ENCODE results near the gene GDPD5.

The GDPD5 gene

DNA sequence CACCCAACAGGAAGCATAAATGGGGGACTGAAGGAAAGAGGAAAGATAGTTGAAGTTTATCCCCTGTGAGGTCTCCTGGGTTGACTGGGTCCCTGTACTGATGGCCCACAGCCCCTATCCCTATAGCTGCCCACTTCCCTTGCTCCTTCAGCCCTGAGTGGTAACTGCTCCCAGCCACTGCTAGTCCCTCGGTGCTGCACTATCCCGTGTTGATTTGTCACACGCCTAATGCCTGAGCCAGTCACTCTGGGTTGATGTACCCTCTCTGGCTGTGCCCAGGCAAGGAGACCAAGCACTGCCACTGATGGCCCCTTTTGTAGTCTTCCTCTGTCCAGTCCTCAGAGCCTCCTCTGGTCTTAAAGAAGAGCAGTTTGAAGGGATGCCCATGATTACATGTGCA is 9.6 kb downstream of the GDPD5 start:
- DNase-seq (ENCODE audit: low read depth) = no peak

DNA sequence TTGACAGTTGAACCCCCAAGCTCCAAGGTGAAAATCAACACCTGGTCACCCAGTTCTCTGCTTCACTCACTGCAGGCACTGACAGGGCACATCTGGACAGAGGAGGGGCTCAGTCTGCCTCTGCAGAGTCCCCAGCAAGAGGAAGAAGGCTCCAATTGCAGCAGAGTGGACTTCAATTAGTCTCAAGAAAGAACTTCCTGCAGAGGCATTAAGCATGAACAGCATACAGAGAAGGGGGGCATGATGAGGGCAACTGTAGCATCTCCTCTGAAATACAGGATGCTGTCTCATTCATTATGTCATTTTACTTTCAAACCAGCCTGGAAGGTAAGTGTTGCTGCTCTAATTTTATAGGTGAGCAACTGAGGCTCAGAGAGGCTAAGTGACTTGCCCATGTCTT is 11.1 kb downstream of the GDPD5 start:
- no peak for DNase-seq (ENCODE audit: low read depth)

DNA sequence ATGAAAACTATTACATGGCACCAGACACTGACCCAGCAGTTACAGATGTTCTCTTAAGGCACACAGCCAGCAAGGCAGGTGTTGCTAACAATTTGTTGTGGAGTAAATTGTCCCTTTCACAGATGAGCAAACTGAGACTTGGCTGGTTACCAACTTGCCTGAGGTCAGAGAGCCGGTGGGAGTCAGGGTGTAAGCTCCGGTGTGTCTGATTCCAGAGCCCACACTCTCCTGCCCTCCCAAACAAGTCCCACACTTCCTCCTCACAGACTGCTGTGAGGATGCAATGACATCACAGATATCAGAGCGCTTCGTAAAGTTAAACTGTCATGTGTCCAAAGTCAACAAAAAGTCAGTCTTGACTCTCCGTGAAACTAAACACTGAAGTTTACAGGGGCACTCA is 12.5 kb downstream of the GDPD5 start:
- no peak for DNase-seq (ENCODE audit: low read depth)

DNA sequence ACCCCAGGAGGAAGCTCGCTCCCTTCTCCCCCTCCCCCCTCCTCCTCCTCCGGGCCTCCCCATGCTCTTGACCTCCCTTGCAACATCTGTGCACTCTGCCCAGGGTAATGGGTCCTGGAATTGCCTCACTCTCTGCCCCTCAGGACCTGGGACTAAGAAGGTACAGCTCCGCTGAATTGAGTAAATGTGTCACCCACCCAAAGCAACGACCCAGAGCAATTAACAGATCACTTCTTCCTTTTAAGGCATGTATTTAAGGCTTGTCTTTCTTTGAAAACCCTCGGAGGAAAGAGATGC is 15.1 kb downstream of the GDPD5 start:
- no peak for DNase-seq (ENCODE audit: low read depth)

DNA sequence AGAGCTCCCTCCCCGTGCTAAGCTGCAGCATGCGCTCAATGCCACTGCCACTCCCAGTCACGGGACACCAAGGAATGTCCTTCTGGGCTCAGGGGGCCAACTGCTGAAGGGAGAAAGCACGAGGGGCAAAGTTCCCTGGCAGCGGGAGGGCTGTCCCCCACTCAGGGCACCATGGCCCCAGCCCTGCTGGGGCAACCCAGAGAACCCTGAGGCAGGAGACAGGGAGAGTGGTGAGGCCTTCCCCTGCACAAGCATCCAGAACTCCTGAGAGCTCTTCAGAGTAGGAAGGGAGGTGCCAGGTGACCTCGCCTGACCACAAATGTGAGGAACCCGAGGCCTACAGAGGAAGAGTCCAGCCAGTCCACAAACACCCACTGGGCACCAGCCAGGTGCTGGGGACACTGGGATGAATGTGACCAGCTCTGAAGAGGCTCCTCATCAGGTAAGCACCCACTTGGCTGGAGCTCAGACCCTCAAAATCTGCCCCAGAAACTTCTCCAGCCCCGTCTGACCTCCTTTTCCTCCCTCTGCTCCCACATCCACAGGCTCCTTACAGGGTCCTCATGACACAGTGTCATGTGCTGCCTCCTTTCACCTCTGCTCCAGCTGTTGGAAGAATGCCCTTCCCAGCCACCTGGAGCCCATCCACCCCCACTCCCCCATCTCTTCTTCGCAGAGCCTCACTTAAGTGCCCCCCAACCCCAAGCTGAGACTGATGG is 15.6 kb downstream of the GDPD5 start:
- DNase-seq (ENCODE audit: low read depth) = no peak

DNA sequence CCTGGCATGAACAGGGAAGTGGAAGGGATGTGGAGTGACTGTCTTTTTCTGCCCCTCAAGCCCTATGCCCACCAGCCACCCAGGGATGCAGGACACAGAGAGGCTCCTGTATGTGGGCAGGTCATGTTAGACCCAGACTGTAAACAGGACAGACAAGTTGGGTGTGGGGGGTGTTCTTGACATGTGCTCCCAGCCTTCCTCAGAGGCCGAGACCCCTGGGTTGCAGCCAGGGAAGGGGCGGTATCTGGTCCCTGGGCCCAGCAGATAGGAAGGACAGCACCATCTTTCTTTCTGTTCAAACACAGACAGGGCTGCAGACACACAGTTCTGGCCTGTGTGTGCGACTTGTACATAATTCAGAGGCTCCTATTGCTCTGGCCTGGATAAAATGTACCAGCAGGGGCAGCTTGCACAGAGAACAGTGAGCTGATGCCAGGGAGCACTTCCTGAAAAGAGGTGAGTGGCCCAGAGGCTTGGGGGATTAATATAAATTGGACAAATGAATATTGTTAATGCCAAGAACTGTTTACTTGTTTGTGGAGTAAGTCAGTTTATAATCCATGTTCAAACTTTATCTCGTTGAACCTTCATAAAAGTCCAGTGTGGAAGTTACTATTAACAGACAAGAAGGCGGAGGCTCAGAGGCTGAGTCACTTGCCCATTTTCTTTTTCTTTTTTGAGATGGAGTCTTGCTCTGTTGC is 16.6 kb downstream of the GDPD5 start:
- DNase-seq (ENCODE audit: low read depth) = no peak

DNA sequence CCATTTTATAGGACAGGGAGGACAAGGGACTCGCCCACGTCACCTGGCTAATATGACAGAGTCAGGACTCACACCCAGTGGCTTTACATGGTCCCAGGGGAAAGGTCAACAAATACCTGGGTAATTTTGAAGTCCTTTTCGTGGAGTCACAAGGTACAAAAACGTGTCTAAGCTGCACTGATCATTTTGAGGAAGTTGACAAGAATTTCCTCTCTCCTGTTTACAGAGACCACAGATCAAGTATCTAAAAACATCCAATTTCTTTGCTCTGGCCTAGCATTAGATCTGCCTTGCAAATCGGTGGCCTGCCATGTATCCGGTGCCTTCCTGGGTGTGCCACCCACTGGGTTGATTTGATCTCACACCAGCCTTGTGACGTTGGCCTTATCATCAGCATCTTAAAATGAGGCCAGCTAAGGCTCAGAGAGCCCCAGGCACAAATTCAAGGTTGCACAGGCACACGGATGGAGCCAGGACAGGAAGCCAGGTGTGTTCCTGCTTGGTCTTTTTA is 17.6 kb downstream of the GDPD5 start:
- DNase-seq (ENCODE audit: low read depth) = peak; percentile 20

DNA sequence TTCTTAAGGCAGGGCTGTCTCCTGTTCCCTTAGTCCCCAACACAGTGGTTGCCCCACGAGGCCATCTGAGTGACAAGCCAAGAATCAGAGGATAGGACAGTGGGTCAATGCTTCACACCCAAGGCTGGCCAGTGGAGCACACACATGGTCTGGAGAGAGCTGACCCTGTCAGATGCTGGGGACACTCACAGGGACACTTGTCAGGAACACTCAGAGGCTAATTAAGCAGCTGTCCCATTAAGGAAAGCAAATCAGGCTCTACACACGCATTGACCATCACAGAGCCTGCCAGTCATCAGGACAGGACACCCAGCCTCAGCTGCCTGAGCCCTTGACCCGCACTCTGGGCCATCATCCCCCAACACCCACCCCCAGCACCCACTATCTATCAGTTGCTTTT is 18.2 kb downstream of the GDPD5 start:
- DNase-seq (ENCODE audit: low read depth) = no peak

DNA sequence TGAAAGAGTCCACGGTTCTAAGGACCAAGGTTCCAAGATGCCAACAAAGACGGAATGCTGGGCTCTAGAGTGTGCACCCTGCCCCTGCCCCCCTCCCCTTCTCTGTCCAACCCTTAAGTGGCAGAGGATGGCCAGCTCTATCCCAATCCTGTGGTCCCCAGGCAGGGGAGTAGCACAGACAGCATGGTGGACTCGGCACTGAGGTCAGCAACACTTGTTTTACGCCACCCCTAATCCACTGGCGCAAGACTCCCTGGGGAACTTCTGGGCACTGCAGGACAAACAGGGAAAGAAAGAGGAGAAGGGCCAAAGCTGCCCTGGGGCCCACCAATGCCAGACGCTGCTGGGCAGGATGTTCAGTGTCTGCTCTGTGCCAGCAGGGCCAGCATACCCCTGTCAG is 18.9 kb downstream of the GDPD5 start:
- no peak for DNase-seq (ENCODE audit: low read depth)

DNA sequence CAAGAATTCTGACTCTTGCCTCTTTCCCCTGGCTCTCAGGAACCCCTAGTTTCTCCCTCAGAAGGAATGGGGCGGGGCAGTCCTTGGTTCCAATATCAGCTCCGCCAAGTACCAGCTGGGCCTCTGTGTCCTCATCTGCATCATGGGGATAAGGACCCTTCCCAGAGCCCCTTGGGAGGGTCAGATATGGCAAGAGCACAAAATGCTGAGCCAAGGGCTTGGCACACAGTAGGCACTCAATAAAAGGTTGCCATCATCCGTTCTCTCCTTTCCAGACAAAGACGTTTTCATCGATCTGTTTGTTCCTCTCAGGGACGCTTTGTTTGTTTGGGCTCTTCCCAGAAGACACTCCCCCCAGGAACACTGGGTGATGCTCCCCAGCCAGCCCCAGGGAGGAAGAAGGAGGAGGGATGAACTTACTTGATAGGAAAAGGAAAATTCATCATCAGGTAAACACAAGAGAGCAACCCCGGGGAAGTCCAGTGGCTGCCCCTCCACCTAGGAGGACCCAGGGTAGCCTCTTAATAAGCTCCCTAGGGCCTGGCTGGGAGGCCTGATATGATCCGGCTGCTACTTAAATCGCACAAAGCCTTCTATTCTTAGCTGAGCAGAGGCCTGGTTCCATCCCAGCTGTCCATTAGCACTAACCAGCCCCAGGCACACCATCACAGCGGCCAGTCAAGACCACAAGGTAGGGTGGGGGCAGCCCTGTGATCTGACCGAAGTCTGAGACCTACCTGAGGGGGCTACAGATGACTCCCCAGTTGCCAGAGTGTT is 19.6 kb downstream of the GDPD5 start:
- DNase-seq (ENCODE audit: low read depth) = no peak

DNA sequence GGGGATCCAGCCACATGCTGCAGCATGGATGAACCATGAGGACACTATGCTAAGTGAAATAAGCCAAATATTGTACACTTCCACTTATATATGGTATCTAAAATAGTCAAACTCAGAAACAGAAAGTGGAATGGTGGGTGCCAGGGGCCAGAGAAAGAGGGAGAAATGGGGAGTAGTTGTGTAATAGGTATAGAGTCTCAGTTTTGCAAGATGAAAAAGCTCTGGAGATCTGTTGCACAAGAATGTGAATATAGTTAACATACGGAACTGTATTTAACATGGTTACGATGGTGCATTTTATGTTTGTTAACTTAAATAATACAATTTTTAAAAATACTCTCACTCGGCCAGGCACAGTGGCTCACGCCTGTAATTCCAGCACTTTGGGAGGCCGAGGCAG is 21.2 kb downstream of the GDPD5 start:
- no peak for DNase-seq (ENCODE audit: low read depth)

DNA sequence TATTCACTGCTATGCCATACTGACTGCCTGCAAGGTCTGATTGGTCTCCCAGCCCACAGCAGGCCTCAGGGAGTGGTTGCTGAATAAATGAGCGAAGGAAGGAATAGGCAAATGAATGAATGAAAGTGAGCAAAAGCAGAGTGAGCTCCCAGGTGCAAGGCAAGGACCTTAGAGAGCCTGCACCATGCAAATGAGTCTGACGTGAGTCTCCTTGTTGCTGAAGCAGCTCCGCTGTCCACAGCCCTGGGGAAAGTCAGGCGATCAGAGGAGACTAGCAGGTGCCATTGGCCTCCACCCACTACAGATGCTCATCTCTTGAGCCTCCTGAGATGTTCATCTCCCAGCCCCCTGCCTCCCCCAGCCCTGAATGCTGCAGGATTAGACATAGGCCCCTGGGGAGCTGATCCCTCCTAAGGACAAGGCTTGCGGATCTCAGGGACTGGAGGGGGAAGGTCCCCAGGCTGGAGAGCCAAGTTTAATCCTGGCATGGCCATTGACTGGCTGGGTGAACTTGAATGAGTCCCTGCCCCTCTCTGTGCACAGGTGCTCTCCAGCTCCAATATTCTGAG is 22.1 kb downstream of the GDPD5 start:
- no peak for DNase-seq (ENCODE audit: low read depth)

DNA sequence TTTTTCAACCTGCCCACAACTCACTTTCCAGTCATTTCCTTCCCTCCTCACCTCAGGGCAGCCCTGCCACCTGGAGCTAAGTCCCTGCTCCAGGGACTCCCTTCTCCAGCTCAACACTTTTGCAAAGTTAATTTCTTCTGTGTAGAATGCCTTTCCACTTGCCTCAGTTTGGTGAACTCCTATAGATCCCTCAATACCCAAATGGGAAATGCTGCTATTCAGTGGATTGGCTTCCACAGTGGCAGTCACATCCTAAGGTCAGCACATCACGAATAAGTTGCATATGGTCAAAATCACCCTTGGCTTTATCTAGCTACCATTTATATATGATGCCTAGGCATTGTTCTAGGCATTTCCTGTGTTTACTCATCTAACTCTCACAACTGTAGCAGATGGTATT is 23.6 kb downstream of the GDPD5 start:
- no peak for DNase-seq (ENCODE audit: low read depth)

DNA sequence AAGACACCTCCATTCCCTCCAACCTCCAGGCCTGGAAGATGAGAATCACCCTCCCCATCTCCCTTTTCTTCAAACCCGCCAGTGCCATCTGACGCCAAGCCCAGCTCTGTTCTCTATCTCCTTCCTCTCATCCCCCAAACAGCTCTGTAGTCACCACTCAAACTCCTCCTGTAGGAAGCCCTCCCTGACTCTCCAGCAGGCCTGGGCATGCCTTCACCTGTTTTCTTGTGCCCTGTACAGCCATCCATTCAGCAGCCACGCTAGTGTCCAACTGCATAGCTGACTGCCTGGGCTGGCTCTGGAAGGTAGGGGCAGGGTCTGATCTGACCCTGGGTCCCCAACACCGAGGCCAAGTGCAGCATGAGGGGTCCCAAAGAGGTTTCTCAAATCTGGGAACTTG is 25.0 kb downstream of the GDPD5 start:
- no peak for DNase-seq (ENCODE audit: low read depth)

DNA sequence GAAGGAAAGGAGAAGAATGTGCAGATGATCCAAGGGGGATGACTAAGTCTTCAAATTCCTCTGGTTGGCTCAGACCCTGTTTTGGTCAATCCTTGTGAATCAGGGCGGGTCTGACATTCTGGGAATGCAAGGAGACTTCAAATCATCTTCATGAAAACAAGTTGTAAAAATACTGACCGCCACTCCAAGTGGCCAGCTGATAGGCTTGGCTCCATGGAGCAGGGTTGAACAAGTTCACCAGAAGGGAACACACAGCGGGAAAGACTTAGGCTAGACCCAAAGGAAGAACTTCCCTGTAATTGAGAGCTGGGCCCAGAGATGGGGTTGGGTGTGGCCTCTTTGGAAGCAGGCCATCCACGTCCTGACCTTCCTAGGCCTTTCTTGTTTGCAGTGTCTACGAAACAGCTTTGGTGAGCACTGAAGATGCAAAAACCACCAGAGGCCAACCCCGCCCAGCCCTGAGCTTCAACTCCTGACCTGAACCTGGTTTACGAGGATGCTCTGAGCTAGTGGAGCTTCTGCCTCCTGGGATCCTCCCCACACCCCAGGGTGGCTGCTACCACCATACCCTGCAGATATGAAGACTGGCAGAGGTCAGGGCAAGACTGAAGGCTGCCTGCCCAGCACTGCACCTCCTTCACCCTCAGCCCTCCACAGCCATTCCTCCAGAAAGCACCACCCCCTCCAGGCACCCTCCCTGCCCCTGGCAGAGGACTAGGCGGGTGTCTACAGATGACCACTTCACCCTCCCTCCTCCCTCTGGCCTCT is 26.1 kb downstream of the GDPD5 start:
- no peak for DNase-seq (ENCODE audit: low read depth)

DNA sequence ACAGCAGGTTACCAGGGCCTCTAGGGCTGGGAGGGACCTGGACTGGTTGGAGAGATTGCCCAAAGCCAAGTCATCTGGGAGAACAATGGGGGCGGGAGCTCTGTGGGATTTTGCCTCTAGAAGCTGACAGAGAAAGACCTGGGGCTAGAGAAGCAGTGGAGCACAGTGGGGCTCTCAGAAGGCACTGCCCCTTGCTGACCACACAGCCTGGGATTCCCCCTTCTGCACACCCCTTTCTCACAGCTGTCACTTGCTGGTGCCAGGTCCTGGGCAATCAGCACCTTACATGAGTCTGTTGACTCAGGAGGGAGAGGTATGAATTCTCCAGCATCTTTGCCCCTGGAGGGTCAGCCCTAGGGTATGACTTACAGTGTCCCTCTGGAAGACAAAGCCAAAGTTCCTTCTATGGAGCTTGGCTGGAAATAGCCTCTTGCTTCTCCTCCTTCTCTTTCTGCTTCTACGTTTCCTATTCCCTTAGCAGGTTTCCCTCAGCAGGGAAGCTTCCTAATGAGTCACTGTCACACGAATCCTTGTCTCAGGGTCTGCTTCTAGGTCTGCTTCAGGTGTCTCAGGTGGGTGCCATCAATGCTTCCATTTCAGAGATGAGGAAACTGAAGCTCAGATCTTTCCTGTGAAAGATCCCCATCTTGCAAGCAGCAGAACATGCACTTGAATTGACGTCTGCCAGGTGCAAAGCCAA is 27.0 kb downstream of the GDPD5 start:
- no peak for DNase-seq (ENCODE audit: low read depth)

DNA sequence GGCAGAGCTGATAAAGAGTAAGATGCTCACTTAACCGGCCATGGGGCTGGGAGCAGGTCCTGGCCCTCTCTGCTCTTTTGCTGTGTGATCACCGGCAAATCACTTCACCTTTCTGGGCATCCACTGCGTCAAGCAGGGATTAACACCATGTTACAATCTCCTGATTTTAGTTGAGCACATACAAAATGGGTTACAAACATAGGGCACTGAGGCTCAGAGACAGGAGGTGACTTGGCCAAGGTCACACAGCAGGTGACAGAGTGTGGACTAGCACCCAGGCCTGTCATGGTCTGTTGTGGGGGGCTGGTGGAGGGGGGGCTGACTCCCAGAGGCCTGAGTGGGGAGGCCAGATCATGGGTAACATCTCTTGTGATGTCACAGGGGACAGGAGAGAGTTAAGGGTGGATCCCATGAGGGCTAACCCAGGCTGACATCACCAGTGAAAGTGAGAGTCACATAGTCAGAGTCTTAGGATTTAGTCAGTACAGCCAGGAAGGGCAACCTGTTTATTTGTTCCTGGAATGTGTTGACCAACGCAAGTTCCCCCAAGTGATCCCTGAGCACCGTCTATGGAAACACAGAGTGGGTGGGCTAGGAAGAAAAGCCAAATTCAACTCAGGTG is 27.8 kb downstream of the GDPD5 start:
- no peak for DNase-seq (ENCODE audit: low read depth)

DNA sequence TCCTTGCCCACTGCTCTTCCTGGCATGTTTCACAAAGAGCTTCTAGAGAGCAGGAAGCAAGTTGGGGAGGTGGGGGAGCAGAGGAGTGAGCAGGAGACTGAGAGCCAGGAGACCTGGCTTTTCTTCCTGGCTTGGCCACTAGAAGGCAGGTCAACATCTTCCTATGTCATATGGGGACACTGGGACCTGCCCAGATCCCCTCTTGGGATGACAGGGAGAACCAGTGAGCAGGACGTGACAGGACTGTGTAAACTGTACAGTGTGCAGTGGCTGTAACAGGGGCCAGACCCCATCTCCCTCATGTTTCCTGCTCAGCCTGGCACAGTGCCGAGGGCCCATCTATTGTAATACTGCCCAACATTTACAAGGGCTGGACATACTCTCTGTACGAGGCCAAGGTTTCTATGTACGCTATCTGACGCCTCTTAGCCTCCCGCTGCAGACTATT is 29.4 kb downstream of the GDPD5 start:
- DNase-seq (ENCODE audit: low read depth) = no peak

DNA sequence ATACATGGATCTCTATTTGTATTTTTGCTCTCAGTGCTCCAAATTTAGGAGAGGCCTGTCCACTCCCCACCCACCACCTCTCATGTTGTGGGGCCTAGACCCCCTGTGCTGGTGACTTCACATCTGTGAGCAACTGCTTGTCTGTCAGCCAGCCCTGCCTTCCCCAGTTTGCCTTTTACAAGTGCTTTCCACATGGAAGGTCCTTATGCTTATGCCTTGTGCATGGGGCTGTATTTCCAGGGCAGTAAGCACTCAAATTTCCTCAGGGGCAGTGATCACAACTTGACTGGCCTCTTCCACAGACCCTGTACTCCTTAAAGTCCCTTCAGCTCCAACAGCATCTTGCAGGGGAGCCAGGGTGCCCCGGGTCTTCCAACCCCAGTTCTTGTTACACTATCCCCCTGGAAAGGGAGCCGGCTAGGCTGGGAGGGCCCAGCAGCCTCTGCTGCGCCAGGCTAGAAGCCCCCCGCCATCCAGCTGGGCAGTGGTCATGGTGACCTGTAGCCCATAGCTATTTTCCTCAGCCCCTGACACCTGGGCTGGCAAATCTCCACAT is 29.9 kb downstream of the GDPD5 start:
- DNase-seq (ENCODE audit: low read depth) = no peak

DNA sequence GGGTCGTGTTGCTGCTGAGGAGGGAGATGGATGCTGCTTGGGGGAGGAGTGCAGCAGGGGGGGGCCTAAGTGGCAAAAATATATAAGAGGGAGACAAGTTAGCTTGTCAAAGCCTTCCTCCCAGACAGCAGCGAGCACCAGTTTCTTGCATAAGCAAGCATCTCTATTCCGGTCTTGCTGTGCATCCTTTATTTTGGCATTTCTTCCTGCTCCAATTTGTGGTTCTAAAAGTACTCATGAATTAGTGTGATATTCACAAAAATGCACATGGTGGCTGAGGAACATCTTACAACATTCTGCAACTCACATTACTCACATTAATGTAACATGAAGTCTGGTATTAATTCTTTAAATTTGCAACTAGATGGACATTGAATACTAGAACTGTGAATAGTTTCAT is 32.1 kb downstream of the GDPD5 start:
- DNase-seq (ENCODE audit: low read depth) = no peak

Measured in activated gamma-delta T cell treated with anti-CD3 and anti-CD28 coated beads, Interleukin-2, amount 50 U/mL, for 16 hours (primary cell).